Tibial nerve (tissue), 3 donors: ENCODE measurements around the gene IBA57.

ENCODE experiments used
- POLR2A ChIP-seq, 2 donors: fragments of 450-650 bp; IDR thresholded peaks; one replicate each; pipeline ENCODE4 v1.6.1; 2017; ENCODE audit warnings: antibody characterized with exemption in 2 of 2, mild to moderate bottlenecking in 2 of 2, moderate library complexity in 2 of 2
- TF ChIP-seq, protein P1 (sequence below), 5 experiments: fragments of 200-600 bp in 3 of 5; fragments of 450-650 bp in 2 of 5; sonication (generic) in 3 of 5; IDR thresholded peaks; one replicate each; pipeline ENCODE4 v1.5.1; 2016 to 2019; ENCODE audit warnings: antibody characterized with exemption in 5 of 5, mild to moderate bottlenecking in 3 of 5, moderate library complexity in 2 of 5

- TF ChIP-seq POLR2A (IDR thresholded peaks at IDR 0.05): no peak
- TF ChIP-seq, protein P1, sequence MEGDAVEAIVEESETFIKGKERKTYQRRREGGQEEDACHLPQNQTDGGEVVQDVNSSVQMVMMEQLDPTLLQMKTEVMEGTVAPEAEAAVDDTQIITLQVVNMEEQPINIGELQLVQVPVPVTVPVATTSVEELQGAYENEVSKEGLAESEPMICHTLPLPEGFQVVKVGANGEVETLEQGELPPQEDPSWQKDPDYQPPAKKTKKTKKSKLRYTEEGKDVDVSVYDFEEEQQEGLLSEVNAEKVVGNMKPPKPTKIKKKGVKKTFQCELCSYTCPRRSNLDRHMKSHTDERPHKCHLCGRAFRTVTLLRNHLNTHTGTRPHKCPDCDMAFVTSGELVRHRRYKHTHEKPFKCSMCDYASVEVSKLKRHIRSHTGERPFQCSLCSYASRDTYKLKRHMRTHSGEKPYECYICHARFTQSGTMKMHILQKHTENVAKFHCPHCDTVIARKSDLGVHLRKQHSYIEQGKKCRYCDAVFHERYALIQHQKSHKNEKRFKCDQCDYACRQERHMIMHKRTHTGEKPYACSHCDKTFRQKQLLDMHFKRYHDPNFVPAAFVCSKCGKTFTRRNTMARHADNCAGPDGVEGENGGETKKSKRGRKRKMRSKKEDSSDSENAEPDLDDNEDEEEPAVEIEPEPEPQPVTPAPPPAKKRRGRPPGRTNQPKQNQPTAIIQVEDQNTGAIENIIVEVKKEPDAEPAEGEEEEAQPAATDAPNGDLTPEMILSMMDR (IDR thresholded peaks at IDR 0.05): no peak
Observed at GRCh38 chr1:228213917-228214808, 48.6 kb downstream of the IBA57 start.
